ENCODE results near the gene ASH1L. TPM values are rescaled to one million over a fixed set of nuclear protein-coding genes. Genes with fewer than 3 reads are reported as not detected.
A peak's percentile ranks its signal among the peaks of the same experiment; 100 is the strongest.
"Not testable (repeated sequence)": the region's sequence is repeated elsewhere in the genome, so short reads cannot be mapped to it uniquely, and the experiment has no call there.

The ASH1L gene
- total and polyA plus RNA-seq, 3 donors from 2014 or later = 20.6 to 93.0 (median 87.6) TPM

DNA sequence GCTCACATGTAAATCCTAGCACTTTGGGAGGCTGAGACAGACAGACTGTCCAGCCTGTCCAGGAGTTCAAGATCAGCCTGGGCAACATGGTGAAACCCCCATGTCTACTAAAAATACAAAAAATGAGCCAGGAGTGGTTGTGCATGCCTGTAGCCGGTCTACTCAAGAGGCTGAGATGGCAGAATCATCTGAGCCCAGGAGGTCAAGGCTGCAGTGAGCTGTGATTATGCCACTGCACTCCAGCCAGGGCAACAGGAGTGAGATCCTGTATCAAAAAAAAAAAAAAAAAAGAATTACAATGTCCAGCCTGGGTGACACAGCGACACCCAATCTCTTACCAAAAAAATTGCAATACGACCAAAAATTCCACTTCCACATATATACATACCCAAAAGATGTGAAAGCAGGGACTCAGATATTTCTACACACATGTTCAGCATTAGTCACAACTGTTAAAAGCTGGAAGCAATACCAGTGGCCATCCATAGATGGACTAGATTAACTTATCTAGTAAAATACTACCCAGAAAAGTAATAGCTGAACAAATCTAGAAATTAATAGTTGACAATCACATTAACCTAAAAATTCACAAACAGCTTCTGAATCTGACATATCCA, 49.2 kb downstream of the ASH1L start:
- no peaks in the 10 kb centered on the region for H3K36me3 ChIP-seq (ENCODE audit: low read depth, missing control alignments)
- H3K4me3 ChIP-seq = no peak overlapping the region
- H3K9me3 ChIP-seq = no peaks in the 10 kb centered on the region
- peaks cover 2% of the 10 kb centered on the region for H3K4me1 ChIP-seq
- intact Hi-C loops (cut with DNase I; ENCODE audit: low total_unique reads) = no loop called here
- TF ChIP-seq POLR2A (IDR thresholded peaks at IDR 0.05) (no peak), CTCF (IDR thresholded peaks at IDR 0.05) (no peak)
- no peak overlapping the region for H3K27ac ChIP-seq
- DNase-seq = no peak
- no peaks in the 10 kb centered on the region for H3K27me3 ChIP-seq
- 78 to 81% methylated on average over 3 of the region's 3 CpGs for WGBS, 2 donors

DNA sequence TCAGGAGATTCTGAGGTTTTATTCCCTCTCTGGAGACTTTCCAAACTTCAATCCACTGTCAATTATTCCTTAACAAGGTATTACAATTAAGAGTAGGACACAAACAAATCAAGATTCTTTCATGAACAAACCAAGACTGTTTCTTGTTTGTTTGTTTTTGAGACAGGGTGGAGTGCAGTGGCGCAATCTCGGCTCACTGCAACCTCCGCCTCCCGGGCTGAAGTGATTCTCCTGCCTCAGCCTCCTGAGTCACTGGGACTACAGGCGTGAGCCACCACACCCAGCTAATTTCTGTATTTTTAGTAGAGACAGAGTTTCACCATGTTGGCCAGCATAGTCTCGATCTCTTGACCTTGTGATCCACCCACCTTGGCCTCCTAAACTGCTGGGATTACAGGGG, 51.2 kb downstream of the ASH1L start:
- H3K4me1 ChIP-seq; H3K27me3 ChIP-seq; H3K4me3 ChIP-seq; DNase-seq; H3K36me3 ChIP-seq (ENCODE audit: low read depth, missing control alignments); intact Hi-C loops (cut with DNase I; ENCODE audit: low total_unique reads); H3K9me3 ChIP-seq; H3K27ac ChIP-seq: not testable (repeated sequence)
- WGBS, 2 donors = 75 to 96% methylated on average over 6 of the region's 6 CpGs

DNA sequence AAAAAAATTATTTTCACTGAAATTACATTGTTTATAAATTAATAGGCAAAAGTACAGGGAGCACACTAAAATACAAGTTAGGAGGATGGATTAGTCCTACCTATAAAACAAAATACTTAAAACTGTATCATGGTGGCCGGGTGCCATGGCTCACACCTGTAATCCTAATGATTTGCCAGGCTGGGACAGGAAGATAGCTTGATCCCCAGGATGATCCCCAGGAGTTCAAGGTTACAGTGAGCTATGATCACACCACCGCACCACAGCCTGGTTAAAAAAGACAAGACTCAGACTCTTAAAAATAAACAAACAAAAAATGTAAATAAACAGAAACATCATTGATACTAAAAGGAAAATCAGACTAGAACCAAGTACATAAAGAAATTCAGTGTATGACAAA, 53.5 kb downstream of the ASH1L start:
- Histone ChIP-seq H3K4me3 (no peak overlapping the region), H3K27ac (no peak overlapping the region), H3K4me1 (peaks cover 5% of the 10 kb centered on the region), H3K36me3 (ENCODE audit: low read depth, missing control alignments) (no peaks in the 10 kb centered on the region), H3K9me3 (no peaks in the 10 kb centered on the region), H3K27me3 (no peaks in the 10 kb centered on the region)
- intact Hi-C loops (cut with DNase I; ENCODE audit: low total_unique reads) = no loop called here
- 55 to 77% methylated on average over 2 of the region's 2 CpGs for WGBS, 2 donors
- TF ChIP-seq POLR2A (IDR thresholded peaks at IDR 0.05) = no peak
- no peak for TF ChIP-seq CTCF (IDR thresholded peaks at IDR 0.05)
- DNase-seq = no peak

DNA sequence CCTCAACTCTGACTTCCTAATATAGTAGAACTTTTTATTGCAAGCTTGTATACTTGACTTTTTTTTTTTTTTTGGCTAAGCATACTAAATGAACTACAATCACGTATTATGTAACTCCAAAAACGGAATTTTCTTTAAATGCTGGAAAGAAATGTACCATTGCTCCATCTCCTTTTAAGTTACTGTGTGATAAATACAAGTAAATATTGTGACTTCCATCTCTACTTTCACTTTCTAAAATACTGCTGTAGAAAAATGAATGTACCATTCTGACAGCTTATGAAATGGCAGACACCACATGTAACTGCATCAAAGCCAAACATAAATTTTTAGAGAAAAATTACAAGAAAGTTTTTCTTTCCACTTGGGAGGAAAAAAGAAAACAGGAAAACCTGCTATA, 54.7 kb downstream of the ASH1L start:
- H3K9me3 ChIP-seq = no peaks in the 10 kb centered on the region
- intact Hi-C loops (cut with DNase I; ENCODE audit: low total_unique reads) = no loop called here
- H3K27ac ChIP-seq = no peak overlapping the region
- no peaks in the 10 kb centered on the region for H3K36me3 ChIP-seq (ENCODE audit: low read depth, missing control alignments)
- DNase-seq = no peak
- H3K27me3 ChIP-seq = no peaks in the 10 kb centered on the region
- no peak for TF ChIP-seq POLR2A (IDR thresholded peaks at IDR 0.05)
- no peak for TF ChIP-seq CTCF (IDR thresholded peaks at IDR 0.05)
- peaks cover 5% of the 10 kb centered on the region for H3K4me1 ChIP-seq
- 48 to 49% methylated on average over 2 of the region's 2 CpGs for WGBS, 2 donors
- no peak overlapping the region for H3K4me3 ChIP-seq

DNA sequence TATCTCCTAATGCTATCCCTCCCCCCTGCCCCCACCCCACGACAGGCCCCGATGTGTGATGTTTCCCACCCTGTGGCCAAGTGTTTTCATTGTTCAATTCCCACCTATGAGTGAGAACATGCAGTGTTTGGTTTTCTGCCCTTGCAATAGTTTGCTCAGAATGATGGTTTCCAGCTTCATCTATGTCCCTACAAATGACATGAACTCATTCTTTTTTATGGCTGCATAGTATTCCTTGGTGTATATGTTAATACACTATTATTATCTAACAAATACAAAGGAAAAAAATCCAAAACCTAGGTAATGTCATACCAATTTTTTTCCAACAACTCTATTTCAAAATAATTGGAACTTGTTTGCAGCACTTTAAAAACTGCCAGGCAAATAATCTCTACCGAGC, 56.6 kb downstream of the ASH1L start:
- H3K27me3 ChIP-seq; intact Hi-C loops (cut with DNase I; ENCODE audit: low total_unique reads); H3K27ac ChIP-seq; H3K36me3 ChIP-seq (ENCODE audit: low read depth, missing control alignments); DNase-seq; H3K9me3 ChIP-seq; H3K4me3 ChIP-seq; H3K4me1 ChIP-seq: not testable (repeated sequence)
- 93 to 94% methylated on average over 3 of the region's 3 CpGs for WGBS, 2 donors

GRCh38 chr1:155504207-155504606, 58.4 kb downstream of the ASH1L start:
- Histone ChIP-seq H3K4me3 (no peak overlapping the region), H3K4me1 (peaks cover 5% of the 10 kb centered on the region), H3K27me3 (no peaks in the 10 kb centered on the region), H3K36me3 (ENCODE audit: low read depth, missing control alignments) (no peaks in the 10 kb centered on the region), H3K27ac (no peak overlapping the region), H3K9me3 (no peaks in the 10 kb centered on the region)
- TF ChIP-seq POLR2A (IDR thresholded peaks at IDR 0.05) = no peak
- peak in 1 of 3 experiments; percentile 39 for TF ChIP-seq CTCF (IDR thresholded peaks at IDR 0.05)
- 57 to 64% methylated on average over 5 of the region's 5 CpGs for WGBS, 2 donors
- intact Hi-C loops (cut with DNase I; ENCODE audit: low total_unique reads) = no loop called here
- DNase-seq = no peak
